Naive thymus-derived CD8-positive, alpha-beta T cell (primary cell): Measurements from ENCODE around the gene SMIM35. TPM values are rescaled to one million over a fixed set of nuclear protein-coding genes. Genes with fewer than 3 reads are reported as not detected.

Experiments used
- ATAC-seq, 2 donors: fragments of 150-1000 bp; cut with Tn5 transposase in 1 of 2; sonication (Bioruptor Pico), chemical (Tn5 transposase) in 1 of 2; 1 replicate in 1 of 2; 2 replicates in 1 of 2; pipeline ENCODE4 v1.10.0; 2021; ENCODE audit warnings: mild to moderate bottlenecking in 2 of 2, moderate library complexity in 2 of 2
- POLR2A ChIA-PET: fragments of 350-600 bp; sonication (Branson Sonifier 250); formaldehyde crosslinking; loops from one replicate; lab custom pipeline; 2021; ENCODE audit warnings: antibody characterized with exemption; lab: Charles Lee
- DNase-seq, 10 donors: peaks; one replicate each; pipeline versions ENCODE4 v3.0.0 to v3.0.0-alpha.2; 2020 to 2022
- H3K27ac Mint-ChIP-seq, 10 donors: one replicate each; pipeline ENCODE4 v1.8.0; 2020 to 2022; ENCODE audit warnings: mild to moderate bottlenecking in 10 of 10, mixed read lengths in 10 of 10, moderate library complexity in 4 of 10, inconsistent platforms in 1 of 10
- H3K27me3 Mint-ChIP-seq, 5 donors: one replicate each; pipeline ENCODE4 v1.8.0; 2021 to 2022; ENCODE audit warnings: mixed read lengths in 5 of 5
- H3K36me3 Mint-ChIP-seq, 3 donors: one replicate each; pipeline ENCODE4 v1.8.0; 2020 to 2022; ENCODE audit warnings: mixed read lengths in 3 of 3, mild to moderate bottlenecking in 2 of 3, inconsistent platforms in 1 of 3
- H3K4me1 Mint-ChIP-seq, 4 donors: one replicate each; pipeline ENCODE4 v1.8.0; 2021 to 2022; ENCODE audit warnings: mixed read lengths in 4 of 4
- H3K4me3 Mint-ChIP-seq, 10 donors: one replicate each; pipeline ENCODE4 v1.8.0; 2020 to 2022; ENCODE audit warnings: mild to moderate bottlenecking in 10 of 10, mixed read lengths in 10 of 10, moderate library complexity in 6 of 10, inconsistent platforms in 1 of 10
- H3K9me3 Mint-ChIP-seq, 9 donors: one replicate each; pipeline ENCODE4 v1.8.0; 2020 to 2022; ENCODE audit warnings: mixed read lengths in 9 of 9, mild to moderate bottlenecking in 3 of 9, inconsistent platforms in 1 of 9, moderate library complexity in 1 of 9
- polyA plus RNA-seq, 3 donors: library from polyadenylated mRNA; unstranded; fragments of 300-500 nt; fragmentation: Illumina TruSeq; gene quantifications; one replicate each; pipeline ENCODE4 v1.2.3, GENCODE V29; 2021
- total RNA-seq, 8 experiments: library from RNA in 2 of 8; stranded (reverse) in 2 of 8; gene quantifications; one replicate each; pipeline ENCODE4 v1.2.3 and lab custom pipeline; 2021 to 2026

Gene SMIM35
- total and polyA plus RNA-seq, 5 experiments from 2014 or later = 0.15 to 0.91 (median 0.68) TPM

GRCh38 chr11:117969160-117969991, 117.4 kb downstream of the SMIM35 start:
- no peaks in the 10 kb centered on the region for H3K36me3 Mint-ChIP-seq
- H3K27me3 Mint-ChIP-seq = no peaks in the 10 kb centered on the region
- H3K4me1 Mint-ChIP-seq = peaks cover 34 to 71% (median 58%) of the 10 kb centered on the region in 4 donors
- POLR2A ChIA-PET = interaction anchor here (1.5 to 2.2 kb wide), 4 partner anchors 11 to 18 kb away, joined by 4 to 8 read pairs (median 6); no protein-coding TSS in a partner anchor
- no peak for ATAC-seq
- peak overlapping the region in 1 of 10 donors; percentile 7 for H3K4me3 Mint-ChIP-seq
- H3K9me3 Mint-ChIP-seq = no peaks in the 10 kb centered on the region
- DNase-seq = no peak
- peak overlapping the region in 7 of 10 donors; percentile 3 to 85 (median 40) for H3K27ac Mint-ChIP-seq

DNA sequence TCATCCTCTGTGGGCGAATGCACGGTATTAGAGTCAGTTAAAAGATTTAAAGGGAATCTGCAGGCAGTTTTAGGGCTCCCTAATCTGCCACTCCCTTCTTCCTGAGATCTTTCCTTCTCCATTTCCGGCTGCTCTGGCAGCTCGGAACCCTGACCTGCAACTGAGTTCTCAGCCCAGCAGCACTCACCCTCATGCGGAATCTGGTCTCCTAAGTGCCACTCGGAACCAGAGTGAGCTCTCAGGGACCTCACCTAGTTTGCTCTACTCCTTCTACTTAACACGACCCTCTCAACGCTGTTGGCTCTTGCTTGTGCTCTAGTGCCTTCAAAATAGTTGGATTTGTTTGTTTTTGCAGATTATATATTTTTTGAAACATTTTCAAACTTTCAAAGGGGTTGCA, 119.9 kb downstream of the SMIM35 start:
- H3K4me3 Mint-ChIP-seq = no peak overlapping the region
- DNase-seq (no peak), ATAC-seq (no peak)
- H3K27me3 Mint-ChIP-seq = no peaks in the 10 kb centered on the region
- H3K4me1 Mint-ChIP-seq = peaks cover 21 to 54% (median 41%) of the 10 kb centered on the region in 4 donors
- no peaks in the 10 kb centered on the region for H3K9me3 Mint-ChIP-seq
- POLR2A ChIA-PET = interaction anchor here (0.7 kb wide), 1 partner anchor 13 kb away, joined by 7 read pairs; no protein-coding TSS in a partner anchor
- peak overlapping the region in 1 of 10 donors; percentile 21 for H3K27ac Mint-ChIP-seq
- H3K36me3 Mint-ChIP-seq = no peaks in the 10 kb centered on the region

- POLR2A ChIA-PET = no interaction called here
- Mint-ChIP-seq H3K27me3 (no peaks in the 10 kb centered on the region), H3K27ac (no peak overlapping the region), H3K4me3 (no peak overlapping the region), H3K9me3 (peaks cover 0 to 15% (median 11%) of the 10 kb centered on the region in 9 donors), H3K36me3 (peaks cover 5 to 27% (median 11%) of the 10 kb centered on the region in 3 donors), H3K4me1 (peaks cover 16 to 49% (median 35%) of the 10 kb centered on the region in 4 donors)
- no peak for DNase-seq
- ATAC-seq = no peak
Measured at GRCh38 chr11:117962826-117963225, 123.9 kb downstream of the SMIM35 start.

- Mint-ChIP-seq H3K27me3 (no peaks in the 10 kb centered on the region), H3K4me1 (peaks cover 16 to 54% (median 39%) of the 10 kb centered on the region in 4 donors), H3K9me3 (peaks cover 0 to 21% (median 15%) of the 10 kb centered on the region in 9 donors), H3K4me3 (no peak overlapping the region), H3K36me3 (peaks cover 5 to 34% (median 11%) of the 10 kb centered on the region in 3 donors), H3K27ac (no peak overlapping the region)
- DNase-seq (no peak), ATAC-seq (no peak)
- POLR2A ChIA-PET = interaction anchor here (1.9 kb wide), 1 partner anchor 11 kb away, joined by 10 read pairs; no protein-coding TSS in a partner anchor
Measured at GRCh38 chr11:117961896-117962295, 124.9 kb downstream of the SMIM35 start.

DNA sequence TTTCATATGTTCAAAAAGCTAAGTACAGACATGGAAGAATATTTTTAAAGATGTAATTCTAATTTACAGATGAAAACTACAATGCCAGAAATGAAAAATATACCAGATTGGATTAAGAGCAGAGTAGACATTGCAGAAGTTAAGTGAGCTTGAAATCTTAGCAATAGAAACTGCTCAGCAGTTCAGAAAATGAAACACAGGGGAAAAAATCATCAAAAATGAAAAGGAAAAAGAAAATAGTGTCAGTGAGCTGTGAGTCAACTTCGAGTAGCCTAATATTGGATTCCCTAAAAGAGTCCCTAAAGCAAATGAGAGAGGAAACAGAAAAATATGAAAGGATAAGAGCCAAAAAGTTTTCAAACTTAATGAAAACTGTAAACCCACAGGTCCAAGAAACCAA, 126.4 kb downstream of the SMIM35 start:
- peaks cover 0 to 25% (median 15%) of the 10 kb centered on the region in 9 donors for H3K9me3 Mint-ChIP-seq
- H3K4me3 Mint-ChIP-seq = no peak overlapping the region
- H3K4me1 Mint-ChIP-seq = peaks cover 21 to 66% (median 50%) of the 10 kb centered on the region in 4 donors
- POLR2A ChIA-PET = interaction anchor here (0.8 to 2.1 kb wide), 5 partner anchors 9 to 47 kb away, joined by 4 to 10 read pairs (median 4); partner anchors contain the start of gene IL10RA
- H3K27ac Mint-ChIP-seq = peak overlapping the region in 7 of 10 donors; percentile 3 to 73 (median 8)
- no peak for DNase-seq
- H3K27me3 Mint-ChIP-seq = no peaks in the 10 kb centered on the region
- peaks cover 5 to 39% (median 11%) of the 10 kb centered on the region in 3 donors for H3K36me3 Mint-ChIP-seq
- ATAC-seq = no peak

DNA sequence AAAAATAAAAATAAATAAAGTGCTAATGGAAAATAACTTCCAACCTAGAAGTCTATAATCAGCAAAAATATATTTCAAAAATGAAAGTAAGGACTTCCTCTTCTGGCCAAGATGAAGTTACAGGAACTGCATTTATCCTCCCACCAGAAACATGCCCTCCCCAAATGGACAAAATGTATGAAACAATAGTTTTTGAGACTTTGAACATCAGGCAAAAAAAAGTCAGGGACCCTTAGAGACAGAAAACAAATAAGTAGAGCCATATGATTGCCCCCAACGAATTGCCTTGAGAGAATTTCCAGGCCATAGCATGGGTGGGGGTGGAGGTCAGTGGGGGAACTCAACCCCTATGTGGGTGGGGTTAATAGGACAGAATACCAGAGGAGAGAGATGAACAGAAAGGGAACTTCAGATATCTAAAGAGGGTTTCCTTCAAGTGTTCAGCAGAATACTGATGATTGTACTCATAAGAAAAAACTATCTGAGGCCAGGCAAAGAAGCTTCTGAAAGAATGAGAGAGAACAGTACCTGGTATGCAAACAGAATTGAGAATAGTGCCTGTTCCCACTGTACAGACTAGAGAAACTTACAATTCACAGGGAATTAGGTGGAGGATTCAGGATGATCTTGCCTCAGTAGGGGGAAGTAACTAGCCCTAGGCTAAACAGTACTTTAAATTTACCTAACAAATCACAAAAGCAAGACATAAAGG, 127.2 kb downstream of the SMIM35 start:
- H3K36me3 Mint-ChIP-seq = peaks cover 5 to 39% (median 11%) of the 10 kb centered on the region in 3 donors
- no peaks in the 10 kb centered on the region for H3K27me3 Mint-ChIP-seq
- peaks cover 0 to 25% (median 15%) of the 10 kb centered on the region in 9 donors for H3K9me3 Mint-ChIP-seq
- H3K4me1 Mint-ChIP-seq = peaks cover 21 to 64% (median 55%) of the 10 kb centered on the region in 4 donors
- no peak for DNase-seq
- ATAC-seq = no peak
- peak overlapping the region in 2 of 10 donors; percentile 28 to 31 for H3K4me3 Mint-ChIP-seq
- POLR2A ChIA-PET = interaction anchor here (0.8 to 2.1 kb wide), 3 partner anchors 19 to 48 kb away, joined by 4 to 6 read pairs (median 4); partner anchors contain the start of gene IL10RA
- peak overlapping the region in 5 of 10 donors; percentile 4 to 50 (median 27) for H3K27ac Mint-ChIP-seq

GRCh38 chr11:117958949-117959348, 127.8 kb downstream of the SMIM35 start:
- Mint-ChIP-seq H3K4me1 (peaks cover 22 to 71% (median 61%) of the 10 kb centered on the region in 4 donors), H3K27ac (peak overlapping the region in 2 of 10 donors; percentile 50 to 69), H3K4me3 (no peak overlapping the region), H3K9me3 (peaks cover 0 to 25% (median 15%) of the 10 kb centered on the region in 9 donors), H3K36me3 (peaks cover 5 to 39% (median 11%) of the 10 kb centered on the region in 3 donors), H3K27me3 (no peaks in the 10 kb centered on the region)
- ATAC-seq = no peak
- DNase-seq = no peak
- POLR2A ChIA-PET = no interaction called here

Other genes starting within 250 kb of the SMIM35 start
- gene FXYD6, start 210.3 kb downstream of the SMIM35 start, total RNA-seq = not detected
- not detected for gene FXYD6, start 210.3 kb downstream of the SMIM35 start, polyA plus RNA-seq
- gene TMPRSS13, start 157.6 kb downstream of the SMIM35 start, total RNA-seq = 1 to 10 TPM; 4.8 to 9.2 TPM
- 1 to 10 TPM in 2 of 3 donors, under 1 TPM in 1; 0.05 to 1.5 (median 1.0) TPM for gene TMPRSS13, start 157.6 kb downstream of the SMIM35 start, polyA plus RNA-seq
- gene IL10RA, start 100.6 kb downstream of the SMIM35 start, total RNA-seq = 100 to 1,000 TPM; 205 to 217 TPM
- 100 to 1,000 TPM in 2 of 3 donors, 10 to 100 TPM in 1; 99.2 to 185 (median 147) TPM for gene IL10RA, start 100.6 kb downstream of the SMIM35 start, polyA plus RNA-seq
- gene TMPRSS4, start 9.9 kb downstream of the SMIM35 start, total RNA-seq = not detected
- not detected for gene TMPRSS4, start 9.9 kb downstream of the SMIM35 start, polyA plus RNA-seq
- gene SCN4B, start 65.9 kb upstream of the SMIM35 start, total RNA-seq = not detected
- not detected for gene SCN4B, start 65.9 kb upstream of the SMIM35 start, polyA plus RNA-seq
- gene SCN2B, start 89.7 kb upstream of the SMIM35 start, total RNA-seq = not detected
- not detected for gene SCN2B, start 89.7 kb upstream of the SMIM35 start, polyA plus RNA-seq
- gene JAML, start 138.0 kb upstream of the SMIM35 start, total RNA-seq = 100 to 1,000 TPM; 157 to 161 TPM
- gene JAML, start 138.0 kb upstream of the SMIM35 start, polyA plus RNA-seq = 100 to 1,000 TPM; 120 to 195 (median 159) TPM
- gene MPZL3, start 165.4 kb upstream of the SMIM35 start, total RNA-seq = 10 to 100 TPM; 11.2 to 12.6 TPM
- gene MPZL3, start 165.4 kb upstream of the SMIM35 start, polyA plus RNA-seq = 1 to 10 TPM; 1.9 to 3.4 (median 3.2) TPM
- gene MPZL2, start 177.3 kb upstream of the SMIM35 start, total RNA-seq = 1 to 10 TPM; 2.8 to 3.1 TPM
- 1 to 10 TPM in 2 of 3 donors, under 1 TPM in 1; 0.94 to 3.1 (median 1.2) TPM for gene MPZL2, start 177.3 kb upstream of the SMIM35 start, polyA plus RNA-seq
- gene CD3E, start 217.8 kb upstream of the SMIM35 start, total RNA-seq = 100 to 1,000 TPM; 564 to 620 TPM
- 1,000 to 10,000 TPM in 1 of 3 donors, 100 to 1,000 TPM in 2; 811 to 1,213 (median 948) TPM for gene CD3E, start 217.8 kb upstream of the SMIM35 start, polyA plus RNA-seq